HEK293 (cell line): ENCODE measurements around the gene NAV2.

ENCODE experiments used
- CTCF ChIA-PET: fragments of 350-600 bp; formaldehyde crosslinking; extraction: SDS; loops from one replicate; lab custom pipeline; 2021; ENCODE audit warnings: antibody characterized with exemption; lab: Yijun Ruan, JAX
- POLR2A ChIA-PET: fragments of 300-600 bp; formaldehyde crosslinking; extraction: SDS; loops from one replicate; lab custom pipeline; 2020; ENCODE audit warnings: antibody characterized with exemption, inconsistent platforms; lab: Yijun Ruan, JAX
- H3K27ac ChIP-seq: fragments of 200-500 bp; sonication (Bioruptor generic); 2 replicates; pipeline ENCODE4 v1.5.1; 2014; ENCODE audit warnings: low read depth, low read length, control low read depth, inconsistent platforms; ENCODE audit errors: extremely low read depth
- H3K36me3 ChIP-seq, 2 experiments: fragments of 200-500 bp in 1 of 2; sonication (Bioruptor generic) in 1 of 2; 1 replicate in 1 of 2; 2 replicates in 1 of 2; pipeline ENCODE4 v1.5.1; 2014 to 2017; ENCODE audit warnings: inconsistent platforms in 2 of 2, low read length in 2 of 2; ENCODE audit not compliant: control insufficient read depth in 2 of 2, insufficient read depth in 1 of 2
- H3K4me1 ChIP-seq: fragments of 200-500 bp; sonication (Bioruptor generic); 2 replicates; pipeline ENCODE4 v1.5.1; 2014; ENCODE audit warnings: mild to moderate bottlenecking, low read length, inconsistent platforms; ENCODE audit not compliant: control insufficient read depth, insufficient read depth
- H3K4me3 ChIP-seq: 2 replicates; pipeline ENCODE4 v1.5.1; 2011; ENCODE audit warnings: low read depth, mild to moderate bottlenecking, control low read depth, low read length, moderate library complexity
- H3K9me3 ChIP-seq: fragments of 200-500 bp; sonication (Bioruptor generic); 2 replicates; pipeline ENCODE4 v1.5.1; 2014; ENCODE audit warnings: low read depth, low read length, inconsistent platforms; ENCODE audit not compliant: control insufficient read depth, insufficient read depth
- HOXA7 ChIP-seq: sonication (generic); formaldehyde crosslinking; IDR thresholded peaks from 2 replicates; pipeline ENCODE4 v1.8.1; 2022; ENCODE audit warnings: missing genetic modification reagents, borderline replicate concordance
- INSM2 ChIP-seq: fragments of 450-650 bp; formaldehyde crosslinking; IDR thresholded peaks from 2 replicates; pipeline ENCODE4 v1.5.1; 2016; ENCODE audit warnings: missing biosample characterization, missing genetic modification characterization
- KLF8 ChIP-seq: fragments of 450-650 bp; formaldehyde crosslinking; IDR thresholded peaks from 2 replicates; pipeline ENCODE4 v1.5.1; 2016; ENCODE audit warnings: missing biosample characterization, missing genetic modification characterization
- RBAK ChIP-seq: fragments of 450-650 bp; formaldehyde crosslinking; IDR thresholded peaks from 2 replicates; pipeline ENCODE4 v1.5.1; 2016; ENCODE audit warnings: missing biosample characterization, missing genetic modification characterization
- YY2 ChIP-seq: fragments of 450-650 bp; formaldehyde crosslinking; IDR thresholded peaks from 2 replicates; pipeline ENCODE4 v1.5.1; 2016; ENCODE audit warnings: missing biosample characterization, missing genetic modification characterization
- ZBTB7A ChIP-seq: fragments of 450-650 bp; formaldehyde crosslinking; IDR thresholded peaks from 2 replicates; pipeline ENCODE4 v1.5.1; 2016; ENCODE audit warnings: low read depth, missing biosample characterization, missing genetic modification characterization
- ZBTB8A ChIP-seq: fragments of 450-650 bp; formaldehyde crosslinking; IDR thresholded peaks from 2 replicates; pipeline ENCODE4 v1.5.1; 2016; ENCODE audit warnings: missing biosample characterization, missing genetic modification characterization
- ZFHX2 ChIP-seq: fragments of 450-650 bp; formaldehyde crosslinking; conservative IDR thresholded peaks from 2 replicates; pipeline ENCODE4 v1.5.1; 2016; ENCODE audit warnings: missing biosample characterization, missing genetic modification characterization
- ZNF133 ChIP-seq: fragments of 450-650 bp; formaldehyde crosslinking; IDR thresholded peaks from 2 replicates; pipeline ENCODE4 v1.5.1; 2016; ENCODE audit warnings: missing biosample characterization, missing genetic modification characterization
- ZNF138 ChIP-seq: fragments of 450-650 bp; formaldehyde crosslinking; IDR thresholded peaks from 2 replicates; pipeline ENCODE4 v1.5.1; 2016; ENCODE audit warnings: missing biosample characterization, missing genetic modification characterization, borderline replicate concordance
- ZNF157 ChIP-seq: fragments of 450-650 bp; formaldehyde crosslinking; IDR thresholded peaks from 2 replicates; pipeline ENCODE4 v1.5.1; 2016; ENCODE audit warnings: missing biosample characterization, missing genetic modification characterization
- ZNF211 ChIP-seq: fragments of 450-650 bp; formaldehyde crosslinking; IDR thresholded peaks from 2 replicates; pipeline ENCODE4 v1.5.1; 2016; ENCODE audit warnings: low read depth, missing biosample characterization, missing genetic modification characterization
- ZNF248 ChIP-seq: fragments of 450-650 bp; formaldehyde crosslinking; IDR thresholded peaks from 2 replicates; pipeline ENCODE4 v1.5.1; 2017; ENCODE audit warnings: missing biosample characterization, missing genetic modification characterization
- ZNF341 ChIP-seq: fragments of 450-650 bp; formaldehyde crosslinking; IDR thresholded peaks from 2 replicates; pipeline ENCODE4; 2016; ENCODE audit warnings: low read depth, missing biosample characterization, missing genetic modification characterization
- ZNF510 ChIP-seq: fragments of 450-650 bp; formaldehyde crosslinking; IDR thresholded peaks from 2 replicates; pipeline ENCODE4 v1.5.1; 2018; ENCODE audit warnings: mild to moderate bottlenecking, missing genetic modification characterization, missing biosample characterization; ENCODE audit not compliant: insufficient replicate concordance
- ZNF521 ChIP-seq: fragments of 450-650 bp; formaldehyde crosslinking; IDR thresholded peaks from 2 replicates; pipeline ENCODE4 v1.5.1; 2017; ENCODE audit warnings: missing biosample characterization, mild to moderate bottlenecking, missing genetic modification characterization
- ZNF571 ChIP-seq: fragments of 450-650 bp; formaldehyde crosslinking; IDR thresholded peaks from 2 replicates; pipeline ENCODE4 v1.5.0; 2017; ENCODE audit warnings: missing biosample characterization, missing genetic modification characterization
- ZNF792 ChIP-seq: fragments of 450-650 bp; formaldehyde crosslinking; IDR thresholded peaks from 2 replicates; pipeline ENCODE4 v1.5.1; 2016; ENCODE audit warnings: missing biosample characterization, missing genetic modification characterization
- TF ChIP-seq, protein P1 (sequence below): fragments of 450-650 bp; formaldehyde crosslinking; IDR thresholded peaks from 2 replicates; pipeline ENCODE4 v1.5.1; 2017; ENCODE audit warnings: missing biosample characterization, missing genetic modification characterization
- TF ChIP-seq, protein P2 (sequence below): fragments of 450-650 bp; formaldehyde crosslinking; IDR thresholded peaks from 2 replicates; pipeline ENCODE4; 2016; ENCODE audit warnings: missing biosample characterization, missing genetic modification characterization
- TF ChIP-seq, protein P3 (sequence below): fragments of 450-650 bp; formaldehyde crosslinking; IDR thresholded peaks from 2 replicates; pipeline ENCODE4 v1.5.1; 2017; ENCODE audit warnings: missing biosample characterization, mild to moderate bottlenecking, missing genetic modification characterization, moderate library complexity

NAV2 gene

GRCh38 chr11:19687392-19687791 is 25.2 kb upstream of the NAV2 start (continued):
- TF ChIP-seq, protein P1, sequence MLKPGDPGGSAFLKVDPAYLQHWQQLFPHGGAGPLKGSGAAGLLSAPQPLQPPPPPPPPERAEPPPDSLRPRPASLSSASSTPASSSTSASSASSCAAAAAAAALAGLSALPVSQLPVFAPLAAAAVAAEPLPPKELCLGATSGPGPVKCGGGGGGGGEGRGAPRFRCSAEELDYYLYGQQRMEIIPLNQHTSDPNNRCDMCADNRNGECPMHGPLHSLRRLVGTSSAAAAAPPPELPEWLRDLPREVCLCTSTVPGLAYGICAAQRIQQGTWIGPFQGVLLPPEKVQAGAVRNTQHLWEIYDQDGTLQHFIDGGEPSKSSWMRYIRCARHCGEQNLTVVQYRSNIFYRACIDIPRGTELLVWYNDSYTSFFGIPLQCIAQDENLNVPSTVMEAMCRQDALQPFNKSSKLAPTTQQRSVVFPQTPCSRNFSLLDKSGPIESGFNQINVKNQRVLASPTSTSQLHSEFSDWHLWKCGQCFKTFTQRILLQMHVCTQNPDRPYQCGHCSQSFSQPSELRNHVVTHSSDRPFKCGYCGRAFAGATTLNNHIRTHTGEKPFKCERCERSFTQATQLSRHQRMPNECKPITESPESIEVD (tag by site-specific recombination), result no peak

- H3K27ac ChIP-seq, result no peak overlapping the region
- ChIA-PET CTCF (no interaction called here), POLR2A (no interaction called here)
- H3K36me3 ChIP-seq, result no peaks in the 10 kb centered on the region
- no peaks in the 10 kb centered on the region for H3K9me3 ChIP-seq
- no peak overlapping the region for H3K4me3 ChIP-seq
- no peaks in the 10 kb centered on the region for H3K4me1 ChIP-seq
- TF ChIP-seq YY2 (tag by site-specific recombination), result no peak
- no peak for TF ChIP-seq ZNF211 (tag by site-specific recombination)
- TF ChIP-seq HOXA7 (CRISPR knock-in tag), result no peak
- TF ChIP-seq ZNF510 (tag by site-specific recombination), result no peak
- TF ChIP-seq, protein P2, sequence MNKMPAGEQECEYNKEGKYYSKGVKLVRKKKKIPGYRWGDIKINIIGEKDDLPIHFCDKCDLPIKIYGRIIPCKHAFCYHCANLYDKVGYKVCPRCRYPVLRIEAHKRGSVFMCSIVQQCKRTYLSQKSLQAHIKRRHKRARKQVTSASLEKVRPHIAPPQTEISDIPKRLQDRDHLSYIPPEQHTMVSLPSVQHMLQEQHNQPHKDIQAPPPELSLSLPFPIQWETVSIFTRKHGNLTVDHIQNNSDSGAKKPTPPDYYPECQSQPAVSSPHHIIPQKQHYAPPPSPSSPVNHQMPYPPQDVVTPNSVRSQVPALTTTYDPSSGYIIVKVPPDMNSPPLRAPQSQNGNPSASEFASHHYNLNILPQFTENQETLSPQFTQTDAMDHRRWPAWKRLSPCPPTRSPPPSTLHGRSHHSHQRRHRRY, result no peak
- TF ChIP-seq ZNF138 (tag by site-specific recombination), result no peak
- TF ChIP-seq KLF8 (tag by site-specific recombination), result no peak
- TF ChIP-seq ZBTB7A (tag by site-specific recombination), result no peak
- TF ChIP-seq ZNF248 (tag by site-specific recombination), result no peak
- TF ChIP-seq ZNF521 (tag by site-specific recombination), result no peak
- TF ChIP-seq ZNF571 (tag by site-specific recombination), result no peak
- no peak for TF ChIP-seq ZNF341 (tag by site-specific recombination)
- no peak for TF ChIP-seq RBAK
- no peak for TF ChIP-seq ZNF157 (tag by site-specific recombination)
- TF ChIP-seq ZNF792 (tag by site-specific recombination), result no peak
- no peak for TF ChIP-seq ZNF133 (tag by site-specific recombination)
- no peak for TF ChIP-seq ZFHX2 (tag by site-specific recombination)
- no peak for TF ChIP-seq ZBTB8A (tag by site-specific recombination)
- TF ChIP-seq, protein P3, sequence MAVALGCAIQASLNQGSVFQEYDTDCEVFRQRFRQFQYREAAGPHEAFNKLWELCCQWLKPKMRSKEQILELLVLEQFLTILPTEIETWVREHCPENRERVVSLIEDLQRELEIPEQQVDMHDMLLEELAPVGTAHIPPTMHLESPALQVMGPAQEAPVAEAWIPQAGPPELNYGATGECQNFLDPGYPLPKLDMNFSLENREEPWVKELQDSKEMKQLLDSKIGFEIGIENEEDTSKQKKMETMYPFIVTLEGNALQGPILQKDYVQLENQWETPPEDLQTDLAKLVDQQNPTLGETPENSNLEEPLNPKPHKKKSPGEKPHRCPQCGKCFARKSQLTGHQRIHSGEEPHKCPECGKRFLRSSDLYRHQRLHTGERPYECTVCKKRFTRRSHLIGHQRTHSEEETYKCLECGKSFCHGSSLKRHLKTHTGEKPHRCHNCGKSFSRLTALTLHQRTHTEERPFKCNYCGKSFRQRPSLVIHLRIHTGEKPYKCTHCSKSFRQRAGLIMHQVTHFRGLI (tag by site-specific recombination), result no peak
- TF ChIP-seq INSM2, result no peak
- TF ChIP-seq, all 188 proteins: peak for 0
Measured at GRCh38 chr11:19689281-19690000, 23.2 kb upstream of the NAV2 start.
